Gastroesophageal sphincter (tissue), 4 donors: Measurements from ENCODE around the gene ARFRP1. TPM values are rescaled to one million over a fixed set of nuclear protein-coding genes. Genes with fewer than 3 reads are reported as not detected.

Experiments
- ATAC-seq: fragments of 150-250 bp; one replicate; pipeline ENCODE4 v1.9.1; 2016; ENCODE audit warnings: mild to moderate bottlenecking, moderate library complexity
- H3K27ac ChIP-seq, 4 donors: fragments of 200-600 bp; sonication (generic) in 3 of 4; 1 replicate in 3 of 4; 2 replicates in 1 of 4; pipeline ENCODE4 v1.5.1; 2016 to 2019
- H3K27me3 ChIP-seq: fragments of 200-600 bp; sonication (generic); one replicate; pipeline ENCODE4 v1.5.1; 2019
- H3K36me3 ChIP-seq, 2 donors: fragments of 200-600 bp; sonication (generic); one replicate each; pipeline ENCODE4 v1.5.1; 2019; ENCODE audit warnings: control low read depth in 1 of 2
- H3K4me1 ChIP-seq, 3 donors: fragments of 200-600 bp; sonication (generic); 1 replicate in 2 of 3; 2 replicates in 1 of 3; pipeline ENCODE4 v1.5.1; 2016 to 2019; ENCODE audit warnings: control low read depth in 2 of 3
- H3K4me3 ChIP-seq, 2 donors: fragments of 200-600 bp; sonication (generic); one replicate each; pipeline ENCODE4 v1.5.1; 2019; ENCODE audit warnings: mild to moderate bottlenecking in 1 of 2, moderate library complexity in 1 of 2
- H3K9me3 ChIP-seq, 3 donors: fragments of 200-600 bp; sonication (generic); one replicate each; pipeline ENCODE4 v1.5.1; 2017 to 2019; ENCODE audit warnings: control low read depth in 2 of 3
- CTCF ChIP-seq, 4 experiments: fragments of 200-600 bp in 2 of 4; fragments of 450-650 bp in 2 of 4; sonication (generic) in 1 of 4; IDR thresholded peaks; one replicate each; pipeline ENCODE4 v1.5.1; 2017 to 2019; ENCODE audit warnings: antibody characterized with exemption in 4 of 4, mild to moderate bottlenecking in 2 of 4, moderate library complexity in 2 of 4
- EP300 ChIP-seq: sonication (generic); formaldehyde crosslinking; IDR thresholded peaks from one replicate; pipeline ENCODE4 v1.6.1; 2017; ENCODE audit warnings: antibody characterized with exemption, mild to moderate bottlenecking
- POLR2A ChIP-seq, 2 donors: fragments of 450-650 bp; IDR thresholded peaks; one replicate each; pipeline ENCODE4 v1.6.1; 2017; ENCODE audit warnings: antibody characterized with exemption in 2 of 2, mild to moderate bottlenecking in 2 of 2, moderate library complexity in 1 of 2
- POLR2AphosphoS5 ChIP-seq: sonication (generic); formaldehyde crosslinking; IDR thresholded peaks from one replicate; pipeline ENCODE4 v1.6.1; 2017; ENCODE audit warnings: antibody characterized with exemption
- WGBS, 2 donors: methylation state at CpG; one replicate each; pipeline ENCODE4 v1.1.5; 2018; ENCODE audit warnings: low coverage in 1 of 2; 5-methylcytosine and 5-hydroxymethylcytosine counted together
- total RNA-seq, 4 donors: library from RNA; depleted of rRNA; stranded (reverse); fragments of >200 nt; gene quantifications; one replicate each; pipeline ENCODE4 v1.1.0, GENCODE V29; 2016

ARFRP1 gene
- total RNA-seq, 4 donors from 2014 or later, result 38.9 to 56.4 (median 49.0) TPM

GRCh38 chr20:63699466-63700198 is 8.1 kb downstream of the ARFRP1 start:
- TF ChIP-seq CTCF (IDR thresholded peaks at IDR 0.05), result no peak
- TF ChIP-seq POLR2AphosphoS5, result no peak
- no peak for TF ChIP-seq POLR2A (IDR thresholded peaks at IDR 0.05)
- no peak for TF ChIP-seq EP300
- Histone ChIP-seq H3K4me1 (peaks cover 0 to 55% (median 28%) of the 10 kb centered on the region in 3 donors), H3K9me3 (no peaks in the 10 kb centered on the region), H3K36me3 (peaks cover 0 to 62% of the 10 kb centered on the region in 2 donors), H3K4me3 (no peak overlapping the region), H3K27ac (peak overlapping the region in 3 of 4 donors; percentile 67 to 68 (median 67)), H3K27me3 (no peaks in the 10 kb centered on the region)
- ATAC-seq, result no peak
- WGBS, 2 donors, result no CpG with 5 or more reads among the region's 24 CpGs

GRCh38 chr20:63698739-63699465 is 8.9 kb downstream of the ARFRP1 start:
- Histone ChIP-seq H3K4me1 (peaks cover 0 to 55% (median 28%) of the 10 kb centered on the region in 3 donors), H3K27me3 (no peaks in the 10 kb centered on the region), H3K27ac (peak overlapping the region in 3 of 4 donors; percentile 67 to 68 (median 67)), H3K36me3 (peaks cover 0 to 62% of the 10 kb centered on the region in 2 donors), H3K9me3 (no peaks in the 10 kb centered on the region), H3K4me3 (no peak overlapping the region)
- WGBS, 2 donors, result 18% methylated on average over 3 of the region's 19 CpGs; no CpG with 5 or more reads in 1 of the 2 donors
- no peak for TF ChIP-seq CTCF (IDR thresholded peaks at IDR 0.05)
- peak; percentile 65 for TF ChIP-seq POLR2AphosphoS5
- TF ChIP-seq POLR2A (IDR thresholded peaks at IDR 0.05), result no peak
- peak; percentile 76 for ATAC-seq

- 89 to 93% methylated on average over 8 to 14 of the region's 40 CpGs for WGBS, 2 donors
- peak overlapping the region in 1 of 2 donors; percentile 39 for H3K4me3 ChIP-seq
- H3K27me3 ChIP-seq, result no peaks in the 10 kb centered on the region
- peaks cover 0 to 53% of the 10 kb centered on the region in 2 donors for H3K36me3 ChIP-seq
- peak overlapping the region in 2 of 4 donors; percentile 67 for H3K27ac ChIP-seq
- peaks cover 0 to 55% (median 28%) of the 10 kb centered on the region in 3 donors for H3K4me1 ChIP-seq
- ATAC-seq, result no peak
- no peaks in the 10 kb centered on the region for H3K9me3 ChIP-seq
- TF ChIP-seq EP300 (no peak), POLR2A (IDR thresholded peaks at IDR 0.05) (no peak), CTCF (IDR thresholded peaks at IDR 0.05) (no peak), POLR2AphosphoS5 (no peak)
Observed at GRCh38 chr20:63697868-63698545, 9.8 kb downstream of the ARFRP1 start.

GRCh38 chr20:63697357-63697867 is 10.4 kb downstream of the ARFRP1 start:
- Histone ChIP-seq H3K4me3 (peak overlapping the region in 1 of 2 donors; percentile 39), H3K27ac (peak overlapping the region in 2 of 4 donors; percentile 14 to 19), H3K9me3 (no peaks in the 10 kb centered on the region), H3K27me3 (no peaks in the 10 kb centered on the region), H3K4me1 (peaks cover 0 to 55% (median 33%) of the 10 kb centered on the region in 3 donors), H3K36me3 (peaks cover 0 to 49% of the 10 kb centered on the region in 2 donors)
- TF ChIP-seq POLR2AphosphoS5 (no peak), EP300 (no peak), CTCF (IDR thresholded peaks at IDR 0.05) (no peak), POLR2A (IDR thresholded peaks at IDR 0.05) (no peak)
- no CpG with 5 or more reads among the region's 7 CpGs for WGBS, 2 donors
- ATAC-seq, result no peak
